Medulla oblongata (tissue), 1 donor: ENCODE results near the gene WSCD2.

Source experiments
- DNase-seq: peaks from one replicate; pipeline ENCODE4 v3.0.0-alpha.2; 2015; ENCODE audit errors: extremely low spot score

Gene WSCD2

DNA sequence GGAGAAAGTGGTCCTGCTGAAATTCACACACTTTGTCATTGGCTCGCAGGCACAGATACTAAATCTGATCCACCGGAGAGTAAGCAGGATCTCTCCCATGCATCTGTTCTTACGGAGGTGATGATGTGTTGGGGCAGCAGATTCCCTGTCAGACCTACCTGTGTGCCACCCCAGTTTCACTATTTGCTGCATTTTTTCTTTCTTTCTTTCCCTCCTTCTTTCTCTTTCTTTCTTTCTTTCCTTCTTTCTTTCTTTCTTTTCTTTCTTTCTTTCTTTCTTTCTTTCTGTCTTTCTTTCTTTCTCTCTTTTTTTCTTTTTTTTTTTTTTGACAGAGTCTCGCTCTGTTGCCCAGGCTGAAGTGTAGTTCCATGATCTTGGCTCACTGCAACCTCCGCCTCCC lies 37.4 kb downstream of the WSCD2 start:
- no peak for DNase-seq

- DNase-seq = no peak
These were observed 38.9 kb downstream of the WSCD2 start for GRCh38 chr12:108167974-108168373.

GRCh38 chr12:108169708-108170107 lies 40.6 kb downstream of the WSCD2 start:
- DNase-seq = peak; percentile 35

GRCh38 chr12:108170164-108170563 lies 41.1 kb downstream of the WSCD2 start:
- DNase-seq = no peak

DNA sequence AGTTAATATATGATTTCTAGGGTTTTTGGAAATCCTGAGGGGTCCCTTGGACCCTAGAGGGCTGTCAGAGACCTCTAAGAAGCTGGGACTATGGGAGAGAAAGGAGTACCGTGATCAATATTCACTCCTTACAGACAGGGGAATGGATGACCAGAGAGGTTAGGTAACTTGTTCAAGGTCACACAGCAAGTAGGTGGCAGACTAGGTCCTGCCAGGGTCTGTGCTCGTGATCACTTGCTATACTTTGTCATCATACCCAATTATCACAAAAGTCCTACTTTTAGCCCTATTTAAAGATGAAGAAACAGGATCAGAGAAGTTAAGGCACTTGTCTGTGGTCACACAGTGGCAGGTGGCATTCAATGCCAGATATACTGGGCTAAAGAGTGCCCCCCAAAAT lies 42.9 kb downstream of the WSCD2 start:
- DNase-seq = no peak

- no peak for DNase-seq
These were observed 44.1 kb downstream of the WSCD2 start for GRCh38 chr12:108173160-108173559.

- DNase-seq = no peak
These were observed 44.8 kb downstream of the WSCD2 start for GRCh38 chr12:108173892-108174291.

- DNase-seq = no peak
These were observed 45.6 kb downstream of the WSCD2 start for GRCh38 chr12:108174641-108175040.

DNA sequence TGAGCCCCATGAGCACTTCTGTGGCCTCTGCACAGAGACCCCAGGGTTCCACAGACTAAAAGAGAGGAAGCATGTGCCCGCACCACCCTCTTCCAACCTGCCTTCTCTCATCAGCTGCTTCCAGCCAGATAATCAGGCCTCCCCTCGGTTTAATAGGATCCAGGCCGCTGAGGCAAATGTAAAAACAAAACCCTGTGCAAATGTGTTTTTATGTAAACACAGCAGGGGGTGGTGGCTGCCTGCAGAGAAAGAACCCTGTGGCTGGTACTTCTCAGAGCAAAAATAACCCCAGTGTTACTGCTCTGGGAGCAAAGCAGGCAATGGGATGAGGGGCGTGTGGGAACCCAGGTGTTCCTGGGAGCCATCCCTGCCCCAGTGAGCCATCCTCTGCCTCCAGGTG lies 46.2 kb downstream of the WSCD2 start:
- no peak for DNase-seq

DNA sequence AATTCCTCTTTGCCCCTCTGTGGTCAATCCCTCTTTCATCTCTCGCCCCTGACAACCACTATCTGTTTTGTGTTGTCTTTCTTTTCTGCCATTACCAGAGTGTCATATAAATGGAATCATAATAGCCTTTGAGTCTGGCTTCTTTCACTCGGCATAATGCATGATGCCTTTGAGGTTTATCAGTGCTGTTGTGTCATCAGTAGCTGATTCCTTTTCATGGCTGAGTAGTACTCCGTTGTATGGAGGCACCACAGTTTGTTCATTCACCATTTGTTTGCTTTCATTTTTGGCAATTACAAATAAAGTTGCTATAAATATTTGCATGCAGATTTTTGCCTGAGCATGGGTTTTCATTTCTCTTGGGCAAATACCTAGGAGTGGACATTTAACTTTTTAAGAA lies 47.2 kb downstream of the WSCD2 start:
- DNase-seq = no peak

DNA sequence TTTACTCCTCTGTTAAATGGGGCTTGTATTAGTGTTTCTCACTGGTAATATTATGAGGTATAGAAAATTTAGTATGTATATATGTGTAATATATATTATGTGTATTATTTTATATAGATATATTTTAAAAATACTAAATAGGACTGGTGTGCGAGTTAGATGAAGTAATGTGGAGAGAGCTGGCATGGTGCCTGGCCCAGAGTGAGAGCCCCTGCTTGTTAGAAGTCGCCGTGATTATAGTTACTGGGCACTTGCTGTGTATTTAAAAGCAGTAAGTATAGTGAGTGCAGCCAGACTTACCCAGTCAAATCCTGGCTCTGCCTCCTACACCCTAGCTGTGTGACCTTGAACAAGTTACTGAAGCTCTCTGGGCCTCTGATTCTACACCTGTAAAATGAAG lies 48.0 kb downstream of the WSCD2 start:
- DNase-seq = no peak

- no peak for DNase-seq
These were observed 50.2 kb downstream of the WSCD2 start for GRCh38 chr12:108179305-108179704.

GRCh38 chr12:108180255-108181094 lies 51.4 kb downstream of the WSCD2 start:
- no peak for DNase-seq

- no peak for DNase-seq
These were observed 52.0 kb downstream of the WSCD2 start for GRCh38 chr12:108181095-108181454.

DNA sequence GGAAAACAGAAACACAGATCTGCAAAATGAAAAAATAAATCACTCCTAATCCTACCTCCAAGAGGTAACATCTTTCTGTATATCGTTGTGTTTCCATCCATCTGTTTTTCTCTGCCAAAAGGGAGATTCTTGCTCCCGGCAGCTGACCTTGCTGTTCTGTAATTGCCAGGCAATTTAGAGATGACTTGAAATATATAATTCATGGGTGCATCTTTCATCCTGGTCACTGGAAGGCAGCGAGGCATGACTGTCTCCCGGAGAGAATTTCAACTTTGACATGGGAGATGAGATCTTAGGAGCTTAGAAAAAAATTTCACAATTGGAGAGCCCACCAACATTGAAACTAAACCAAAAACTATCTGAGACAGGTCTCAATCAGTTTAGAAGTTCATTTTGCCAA lies 53.0 kb downstream of the WSCD2 start:
- DNase-seq = no peak

DNA sequence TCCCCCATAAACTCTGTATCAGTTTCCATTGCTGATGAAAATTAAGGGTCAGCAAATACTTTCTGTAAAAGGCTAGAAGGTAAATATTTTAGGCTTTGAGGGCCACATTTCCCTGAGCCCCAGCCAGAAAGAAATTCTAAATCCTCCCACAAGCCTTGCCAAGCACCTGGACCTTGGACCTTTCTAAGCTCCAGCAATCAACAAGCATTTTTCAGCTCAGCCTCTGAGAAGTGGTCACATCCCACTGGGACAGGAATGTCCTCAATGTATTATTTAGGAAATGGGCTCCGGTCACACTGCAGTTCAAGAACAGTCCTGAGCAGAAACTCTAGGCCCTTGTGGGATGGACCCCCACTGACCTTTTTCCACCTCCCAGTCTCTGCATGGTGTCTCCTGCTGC lies 55.9 kb downstream of the WSCD2 start:
- DNase-seq = no peak

DNA sequence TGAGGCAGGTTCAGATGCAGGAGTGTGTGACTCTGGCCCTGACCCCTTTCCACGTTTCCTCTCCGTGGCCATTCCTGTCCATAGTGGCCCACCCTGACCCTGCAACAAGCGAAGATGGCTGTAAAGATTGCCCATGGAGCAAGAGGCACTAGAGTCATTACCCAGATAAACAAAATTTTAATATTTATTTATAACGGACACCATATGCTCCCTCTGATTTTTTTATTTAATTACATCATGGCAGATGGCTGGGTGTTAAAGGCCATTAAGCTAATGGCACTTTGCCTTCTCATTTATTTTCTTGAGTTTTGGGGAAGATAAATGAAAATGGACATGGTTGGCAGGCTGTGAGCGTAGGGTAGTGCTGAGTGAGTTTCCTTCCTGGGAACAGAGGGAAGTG lies 58.7 kb downstream of the WSCD2 start:
- DNase-seq = no peak

- DNase-seq = peak; percentile 57
These were observed 61.4 kb downstream of the WSCD2 start for GRCh38 chr12:108190529-108190928.

- DNase-seq = no peak
These were observed 62.0 kb downstream of the WSCD2 start for GRCh38 chr12:108191086-108191485.

- no peak for DNase-seq
These were observed 62.9 kb downstream of the WSCD2 start for GRCh38 chr12:108191938-108192337.

DNA sequence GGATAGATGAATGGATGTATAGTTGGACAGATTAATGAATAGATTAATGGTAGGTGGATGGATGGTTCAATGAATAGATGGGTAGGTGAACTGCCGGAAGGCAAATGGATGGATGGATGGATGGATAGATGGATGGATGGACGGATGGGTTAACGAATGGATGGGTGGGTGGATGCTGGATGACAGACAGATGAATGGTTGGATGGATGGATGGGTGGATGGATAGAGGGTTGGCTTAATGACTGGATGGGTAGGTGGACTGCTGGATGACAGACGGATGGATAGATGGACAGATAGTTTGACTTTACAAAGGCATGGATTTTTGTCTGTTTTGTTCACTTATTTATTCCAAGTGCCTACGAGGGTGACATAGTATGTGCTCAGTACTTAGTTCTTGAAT lies 64.4 kb downstream of the WSCD2 start:
- DNase-seq = no peak

GRCh38 chr12:108193917-108194316 lies 64.8 kb downstream of the WSCD2 start:
- peak; percentile 44 for DNase-seq

GRCh38 chr12:108194585-108194984 lies 65.5 kb downstream of the WSCD2 start:
- no peak for DNase-seq

DNA sequence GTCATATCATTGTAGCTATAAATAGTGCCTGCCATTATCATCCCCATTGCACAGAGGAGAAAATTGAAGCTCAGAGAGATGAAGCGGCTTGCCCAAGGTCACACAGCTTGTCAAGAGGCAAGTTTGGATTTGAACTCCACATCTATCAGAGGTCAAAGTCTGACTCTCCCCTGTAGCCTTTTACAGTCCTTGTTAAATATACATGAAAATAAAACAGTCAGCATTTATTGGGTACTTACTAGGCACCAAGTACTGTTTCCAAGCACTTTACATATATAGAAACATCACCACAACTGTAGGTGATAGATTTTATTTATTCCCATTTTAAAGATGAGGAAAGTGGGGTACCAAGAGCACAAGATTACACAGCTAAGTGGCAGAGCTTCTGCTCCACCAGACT lies 67.2 kb downstream of the WSCD2 start:
- no peak for DNase-seq
